Psoas muscle (tissue), 8 donors: Measurements from ENCODE around the gene PPP6C. TPM values are rescaled to one million over a fixed set of nuclear protein-coding genes. Genes with fewer than 3 reads are reported as not detected.
"Not testable (repeated sequence)": the region's sequence is repeated elsewhere in the genome, so short reads cannot be mapped to it uniquely, and the experiment has no call there.

Experiments
- ATAC-seq, 4 donors: fragments of 200-7000 bp; cut with Tn5 transposase; one replicate each; pipeline ENCODE4 v1.9.1; 2020; ENCODE audit warnings: moderate library complexity in 3 of 4, mild to moderate bottlenecking in 2 of 4
- DNase-seq, 2 donors: peaks; one replicate each; pipeline ENCODE4 v3.0.0-alpha.2; 2020
- H3K27ac ChIP-seq: fragments of 200-600 bp; one replicate; pipeline ENCODE4 v1.8.0; 2022
- H3K27me3 ChIP-seq, 3 donors: fragments of 200-600 bp in 1 of 3; one replicate each; pipeline versions ENCODE4 v1.6.1 to v1.8.0; 2013 to 2022; ENCODE audit warnings: low read length in 2 of 3, mild to moderate bottlenecking in 2 of 3, moderate library complexity in 1 of 3; ENCODE audit not compliant: insufficient read depth in 3 of 3
- H3K36me3 ChIP-seq, 2 donors: fragments of 200-600 bp in 1 of 2; one replicate each; pipeline versions ENCODE4 v1.6.1 to v1.8.0; 2013 to 2022; ENCODE audit warnings: low read depth in 1 of 2, mild to moderate bottlenecking in 1 of 2, moderate library complexity in 1 of 2; ENCODE audit not compliant: insufficient read depth in 1 of 2
- H3K4me1 ChIP-seq: fragments of 200-600 bp; one replicate; pipeline ENCODE4 v1.8.0; 2022
- H3K4me3 ChIP-seq: fragments of 200-600 bp; one replicate; pipeline ENCODE4 v1.8.0; 2022; ENCODE audit warnings: mild to moderate bottlenecking
- H3K9me3 ChIP-seq: fragments of 200-600 bp; one replicate; pipeline ENCODE4 v1.8.0; 2022
- CTCF ChIP-seq: fragments of 200-600 bp; IDR thresholded peaks from one replicate; pipeline ENCODE4 v1.8.0; 2022; ENCODE audit warnings: antibody characterized with exemption
- WGBS, 3 donors: extraction: QIAGEN DNeasy Blood & Tissue Kit; methylation state at CpG; one replicate each; pipeline versions ENCODE4 v1.1.6 to v1.1.7; 2013; 5-methylcytosine and 5-hydroxymethylcytosine counted together
- intact Hi-C, 2 donors: fragments of 100-400 bp; cut with DNase I; formaldehyde crosslinking; loops; one replicate each; pipeline versions ENCODE4 v1.11.0 to v1.14.2; 2022
- polyA plus RNA-seq, 3 donors: library from polyadenylated mRNA; stranded (reverse); fragments of 200-250 nt; gene quantifications; one replicate each; pipeline ENCODE4 v1.2.3, GENCODE V29; 2013
- total RNA-seq, 4 donors: library from RNA; stranded (reverse); fragmentation: NEBNext Ultra II Directional in 2 of 4; extraction: Animal tissue kit (Norgen Biotek cat#: 25700) in 2 of 4; gene quantifications; one replicate each; pipeline versions ENCODE4 v1.2.1 to v1.2.4, GENCODE V29; 2021 to 2023
- donor health status: healthy with polysubstance abuse.
- donor health status: DM: no; HTN: no; CAD: no; lungs with moderate emphysema.
- donor health status: Bipolar disorder and iron deficiency.
- donor health status: healthy.
- donor health status: DM: yes; HTN: yes; CAD: no.
- donor health status: DM: no; HTN: no; CAD: no.
- donor health status: DM: no; HTN: no; CAD: no.
- donor health status: DM: yes; HTN: yes; CAD: no.

PPP6C gene
- total and polyA plus RNA-seq, 7 donors, result 29.9 to 91.6 (median 56.6) TPM

GRCh38 chr9:125235804-125236519 is 46.4 kb upstream of the PPP6C start:
- TF ChIP-seq CTCF, result no peak
- intact Hi-C loops, result no loop called here
- no peak for ATAC-seq
- Histone ChIP-seq H3K27me3 (no peaks in the 10 kb centered on the region), H3K27ac (no peak overlapping the region), H3K4me3 (peak overlapping the region; percentile 95), H3K36me3 (peaks cover 8 to 85% of the 10 kb centered on the region in 2 donors), H3K4me1 (peaks cover 56% of the 10 kb centered on the region), H3K9me3 (no peaks in the 10 kb centered on the region)
- no peak for DNase-seq
- WGBS, 3 donors, result 41 to 55% (median 47%) methylated on average over 5 of the region's 5 CpGs

- DNase-seq, H3K27me3 ChIP-seq, intact Hi-C loops, ATAC-seq, H3K9me3 ChIP-seq, H3K4me3 ChIP-seq: not testable (repeated sequence)
- WGBS, 3 donors, result 92 to 95% (median 95%) methylated on average over 8 of the region's 8 CpGs
- peaks cover 9 to 91% of the 10 kb centered on the region in 2 donors for H3K36me3 ChIP-seq
- peaks cover 44% of the 10 kb centered on the region for H3K4me1 ChIP-seq
- peak overlapping the region; percentile 30 for H3K27ac ChIP-seq
Measured at GRCh38 chr9:125234099-125234498, 44.5 kb upstream of the PPP6C start.

- ATAC-seq (peak; percentile 73 to 81 (median 80)), DNase-seq (no peak)
- intact Hi-C loops, result no loop called here
- H3K27me3 ChIP-seq, result no peaks in the 10 kb centered on the region
- peaks cover 9 to 91% of the 10 kb centered on the region in 2 donors for H3K36me3 ChIP-seq
- no peak overlapping the region for H3K4me3 ChIP-seq
- peaks cover 39% of the 10 kb centered on the region for H3K4me1 ChIP-seq
- no peaks in the 10 kb centered on the region for H3K9me3 ChIP-seq
- WGBS, 3 donors, result 37 to 65% (median 41%) methylated on average over 3 of the region's 3 CpGs
- peak overlapping the region; percentile 30 for H3K27ac ChIP-seq
- TF ChIP-seq CTCF, result no peak
Measured at GRCh38 chr9:125233678-125234077, 44.1 kb upstream of the PPP6C start.

GRCh38 chr9:125227761-125228160 is 38.2 kb upstream of the PPP6C start:
- no peaks in the 10 kb centered on the region for H3K4me1 ChIP-seq
- H3K36me3 ChIP-seq, result peaks cover 5 to 63% of the 10 kb centered on the region in 2 donors
- H3K27me3 ChIP-seq, result no peaks in the 10 kb centered on the region
- H3K27ac ChIP-seq, result no peak overlapping the region
- no peak overlapping the region for H3K4me3 ChIP-seq
- H3K9me3 ChIP-seq, result no peaks in the 10 kb centered on the region
- intact Hi-C loops, result no loop called here
- DNase-seq (no peak), ATAC-seq (no peak)
- no peak for TF ChIP-seq CTCF
- 86 to 96% (median 90%) methylated on average over 6 of the region's 6 CpGs for WGBS, 3 donors

- intact Hi-C loops, H3K4me3 ChIP-seq, H3K9me3 ChIP-seq, H3K27me3 ChIP-seq, DNase-seq, H3K4me1 ChIP-seq, H3K27ac ChIP-seq, ATAC-seq: not testable (repeated sequence)
- peaks cover 2 to 68% of the 10 kb centered on the region in 2 donors for H3K36me3 ChIP-seq
Measured at GRCh38 chr9:125224858-125225257, 35.3 kb upstream of the PPP6C start.
